GM12873 (cell line): ENCODE measurements around the gene NOP16.

ENCODE experiments used
- TF ChIP-seq, protein P1 (sequence below): IDR thresholded peaks from 2 replicates; pipeline ENCODE4 v1.5.1; 2012; ENCODE audit warnings: low read depth, mild to moderate bottlenecking, moderate library complexity, low read length, control low read depth; ENCODE audit not compliant: insufficient read depth; ENCODE audit errors: missing control alignments

Gene NOP16

DNA sequence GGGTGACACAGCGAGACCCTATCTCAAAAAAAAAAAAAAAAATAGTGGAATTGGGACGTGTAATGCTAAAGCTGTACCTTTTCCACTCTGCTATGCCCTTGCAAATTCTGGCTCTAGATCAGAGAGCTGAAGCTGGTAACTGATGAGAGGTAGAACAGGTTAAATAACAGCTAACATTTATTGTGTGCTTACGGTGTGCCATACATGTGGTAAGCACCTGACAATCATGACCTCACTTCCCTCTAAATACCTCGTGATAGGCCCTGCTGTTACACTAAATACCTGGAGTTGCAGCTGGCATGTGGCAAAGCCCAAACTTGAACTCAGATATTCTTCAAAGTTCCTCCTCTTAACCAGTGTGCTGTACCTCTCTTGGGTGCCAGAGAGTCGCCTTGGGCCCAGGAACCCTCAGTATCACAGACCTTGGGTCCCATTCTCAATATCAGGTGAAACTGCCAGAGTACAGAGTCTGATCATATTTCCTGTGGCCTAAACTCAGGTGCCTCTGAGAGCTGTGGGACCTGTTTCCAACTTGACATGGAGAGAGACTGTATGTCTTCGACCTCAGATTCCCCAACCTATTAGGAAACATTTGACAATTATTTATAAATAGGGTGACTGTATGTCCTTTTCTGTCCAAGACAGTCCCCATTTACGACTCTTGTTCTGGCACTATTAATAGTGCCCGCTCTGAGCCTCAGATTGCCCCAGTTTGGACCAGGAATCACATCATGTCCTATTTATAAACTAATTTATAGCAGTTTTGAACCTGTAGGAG lies 18.3 kb downstream of the NOP16 start:
- TF ChIP-seq, protein P1, sequence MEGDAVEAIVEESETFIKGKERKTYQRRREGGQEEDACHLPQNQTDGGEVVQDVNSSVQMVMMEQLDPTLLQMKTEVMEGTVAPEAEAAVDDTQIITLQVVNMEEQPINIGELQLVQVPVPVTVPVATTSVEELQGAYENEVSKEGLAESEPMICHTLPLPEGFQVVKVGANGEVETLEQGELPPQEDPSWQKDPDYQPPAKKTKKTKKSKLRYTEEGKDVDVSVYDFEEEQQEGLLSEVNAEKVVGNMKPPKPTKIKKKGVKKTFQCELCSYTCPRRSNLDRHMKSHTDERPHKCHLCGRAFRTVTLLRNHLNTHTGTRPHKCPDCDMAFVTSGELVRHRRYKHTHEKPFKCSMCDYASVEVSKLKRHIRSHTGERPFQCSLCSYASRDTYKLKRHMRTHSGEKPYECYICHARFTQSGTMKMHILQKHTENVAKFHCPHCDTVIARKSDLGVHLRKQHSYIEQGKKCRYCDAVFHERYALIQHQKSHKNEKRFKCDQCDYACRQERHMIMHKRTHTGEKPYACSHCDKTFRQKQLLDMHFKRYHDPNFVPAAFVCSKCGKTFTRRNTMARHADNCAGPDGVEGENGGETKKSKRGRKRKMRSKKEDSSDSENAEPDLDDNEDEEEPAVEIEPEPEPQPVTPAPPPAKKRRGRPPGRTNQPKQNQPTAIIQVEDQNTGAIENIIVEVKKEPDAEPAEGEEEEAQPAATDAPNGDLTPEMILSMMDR: no peak

- TF ChIP-seq, protein P1: no peak
Measured at GRCh38 chr5:176368726-176369125, 19.7 kb downstream of the NOP16 start.

DNA sequence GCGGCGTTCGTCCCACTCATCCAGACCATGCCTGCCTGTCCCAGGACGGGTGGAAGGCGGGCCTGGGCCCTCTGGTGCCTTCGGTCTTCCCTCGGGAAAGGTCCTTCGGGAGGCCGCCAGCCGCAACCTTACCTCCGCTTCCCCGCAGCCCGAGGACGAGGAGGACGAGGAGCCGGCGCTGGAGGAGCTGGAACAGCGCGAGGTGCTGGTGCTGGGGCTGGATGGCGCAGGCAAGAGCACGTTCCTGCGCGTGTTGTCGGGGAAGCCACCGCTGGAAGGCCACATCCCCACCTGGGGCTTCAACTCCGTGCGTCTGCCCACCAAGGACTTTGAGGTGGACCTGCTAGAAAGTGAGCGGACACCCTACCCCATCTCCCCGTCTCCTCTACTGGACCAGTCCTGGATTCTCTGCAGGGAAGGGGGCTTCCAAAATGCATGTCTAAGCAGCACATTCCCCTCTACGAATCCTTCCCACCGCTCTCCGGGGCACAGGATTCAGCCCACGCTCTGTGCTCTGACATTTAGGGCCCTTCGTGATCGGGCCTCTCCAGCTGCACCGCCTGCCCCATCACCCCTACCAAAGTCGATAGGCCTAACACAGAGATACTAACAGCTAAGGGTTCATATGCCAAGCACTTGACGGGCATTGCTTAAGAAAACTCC lies 22.0 kb downstream of the NOP16 start:
- TF ChIP-seq, protein P1: no peak

- TF ChIP-seq, protein P1: no peak
Measured at GRCh38 chr5:176365351-176366231, 22.8 kb downstream of the NOP16 start, which contains the start of gene ARL10. ARL10 (plus strand) TSS chr5:176365487; CDS start chr5:176365564, 77 bp downstream.

DNA sequence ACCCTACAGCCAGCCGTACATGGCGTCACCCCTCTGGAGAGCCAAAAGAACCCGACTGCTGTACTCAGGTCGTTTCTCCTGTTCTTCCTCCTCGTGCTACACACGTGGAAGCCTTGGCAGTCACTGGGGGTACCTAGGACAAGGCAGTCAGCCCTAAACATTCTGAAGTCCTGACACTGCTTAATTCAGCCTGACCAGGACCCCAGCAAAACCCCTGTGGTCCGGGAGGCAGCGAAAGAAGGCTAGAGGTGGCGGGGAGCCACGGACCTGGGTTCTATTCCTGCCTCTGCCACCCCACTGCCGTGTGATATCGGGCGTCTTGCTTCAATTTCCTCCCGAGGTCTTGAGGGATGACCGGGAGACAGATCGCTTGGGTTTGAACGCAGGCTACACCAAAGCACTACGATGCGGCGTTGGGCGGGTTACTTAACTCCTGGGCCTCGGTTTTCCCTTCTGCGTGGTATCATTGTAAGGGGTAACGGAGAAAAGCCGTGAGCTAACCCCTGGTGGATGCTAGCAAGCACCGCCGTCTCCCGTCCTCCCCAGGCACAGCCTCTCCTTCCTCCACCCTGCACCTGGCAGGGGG lies 23.5 kb downstream of the NOP16 start:
- TF ChIP-seq, protein P1: no peak

GRCh38 chr5:176362233-176362490 lies 26.2 kb downstream of the NOP16 start:
- TF ChIP-seq, protein P1: no peak
